Measurements from ENCODE around the gene SPDEF. TPM values are rescaled to one million over a fixed set of nuclear protein-coding genes. Genes with fewer than 3 reads are reported as not detected.

SPDEF gene
- total and polyA plus RNA-seq, 2 experiments from 2014 or later: 0.69 TPM; not detected in 1

- no peak overlapping the region for H3K27ac ChIP-seq (ENCODE audit: low read depth)
- no peak overlapping the region for H2AFZ ChIP-seq
- H3K4me1 Mint-ChIP-seq: peaks cover 6% of the 10 kb centered on the region
- TF ChIP-seq, protein P1, sequence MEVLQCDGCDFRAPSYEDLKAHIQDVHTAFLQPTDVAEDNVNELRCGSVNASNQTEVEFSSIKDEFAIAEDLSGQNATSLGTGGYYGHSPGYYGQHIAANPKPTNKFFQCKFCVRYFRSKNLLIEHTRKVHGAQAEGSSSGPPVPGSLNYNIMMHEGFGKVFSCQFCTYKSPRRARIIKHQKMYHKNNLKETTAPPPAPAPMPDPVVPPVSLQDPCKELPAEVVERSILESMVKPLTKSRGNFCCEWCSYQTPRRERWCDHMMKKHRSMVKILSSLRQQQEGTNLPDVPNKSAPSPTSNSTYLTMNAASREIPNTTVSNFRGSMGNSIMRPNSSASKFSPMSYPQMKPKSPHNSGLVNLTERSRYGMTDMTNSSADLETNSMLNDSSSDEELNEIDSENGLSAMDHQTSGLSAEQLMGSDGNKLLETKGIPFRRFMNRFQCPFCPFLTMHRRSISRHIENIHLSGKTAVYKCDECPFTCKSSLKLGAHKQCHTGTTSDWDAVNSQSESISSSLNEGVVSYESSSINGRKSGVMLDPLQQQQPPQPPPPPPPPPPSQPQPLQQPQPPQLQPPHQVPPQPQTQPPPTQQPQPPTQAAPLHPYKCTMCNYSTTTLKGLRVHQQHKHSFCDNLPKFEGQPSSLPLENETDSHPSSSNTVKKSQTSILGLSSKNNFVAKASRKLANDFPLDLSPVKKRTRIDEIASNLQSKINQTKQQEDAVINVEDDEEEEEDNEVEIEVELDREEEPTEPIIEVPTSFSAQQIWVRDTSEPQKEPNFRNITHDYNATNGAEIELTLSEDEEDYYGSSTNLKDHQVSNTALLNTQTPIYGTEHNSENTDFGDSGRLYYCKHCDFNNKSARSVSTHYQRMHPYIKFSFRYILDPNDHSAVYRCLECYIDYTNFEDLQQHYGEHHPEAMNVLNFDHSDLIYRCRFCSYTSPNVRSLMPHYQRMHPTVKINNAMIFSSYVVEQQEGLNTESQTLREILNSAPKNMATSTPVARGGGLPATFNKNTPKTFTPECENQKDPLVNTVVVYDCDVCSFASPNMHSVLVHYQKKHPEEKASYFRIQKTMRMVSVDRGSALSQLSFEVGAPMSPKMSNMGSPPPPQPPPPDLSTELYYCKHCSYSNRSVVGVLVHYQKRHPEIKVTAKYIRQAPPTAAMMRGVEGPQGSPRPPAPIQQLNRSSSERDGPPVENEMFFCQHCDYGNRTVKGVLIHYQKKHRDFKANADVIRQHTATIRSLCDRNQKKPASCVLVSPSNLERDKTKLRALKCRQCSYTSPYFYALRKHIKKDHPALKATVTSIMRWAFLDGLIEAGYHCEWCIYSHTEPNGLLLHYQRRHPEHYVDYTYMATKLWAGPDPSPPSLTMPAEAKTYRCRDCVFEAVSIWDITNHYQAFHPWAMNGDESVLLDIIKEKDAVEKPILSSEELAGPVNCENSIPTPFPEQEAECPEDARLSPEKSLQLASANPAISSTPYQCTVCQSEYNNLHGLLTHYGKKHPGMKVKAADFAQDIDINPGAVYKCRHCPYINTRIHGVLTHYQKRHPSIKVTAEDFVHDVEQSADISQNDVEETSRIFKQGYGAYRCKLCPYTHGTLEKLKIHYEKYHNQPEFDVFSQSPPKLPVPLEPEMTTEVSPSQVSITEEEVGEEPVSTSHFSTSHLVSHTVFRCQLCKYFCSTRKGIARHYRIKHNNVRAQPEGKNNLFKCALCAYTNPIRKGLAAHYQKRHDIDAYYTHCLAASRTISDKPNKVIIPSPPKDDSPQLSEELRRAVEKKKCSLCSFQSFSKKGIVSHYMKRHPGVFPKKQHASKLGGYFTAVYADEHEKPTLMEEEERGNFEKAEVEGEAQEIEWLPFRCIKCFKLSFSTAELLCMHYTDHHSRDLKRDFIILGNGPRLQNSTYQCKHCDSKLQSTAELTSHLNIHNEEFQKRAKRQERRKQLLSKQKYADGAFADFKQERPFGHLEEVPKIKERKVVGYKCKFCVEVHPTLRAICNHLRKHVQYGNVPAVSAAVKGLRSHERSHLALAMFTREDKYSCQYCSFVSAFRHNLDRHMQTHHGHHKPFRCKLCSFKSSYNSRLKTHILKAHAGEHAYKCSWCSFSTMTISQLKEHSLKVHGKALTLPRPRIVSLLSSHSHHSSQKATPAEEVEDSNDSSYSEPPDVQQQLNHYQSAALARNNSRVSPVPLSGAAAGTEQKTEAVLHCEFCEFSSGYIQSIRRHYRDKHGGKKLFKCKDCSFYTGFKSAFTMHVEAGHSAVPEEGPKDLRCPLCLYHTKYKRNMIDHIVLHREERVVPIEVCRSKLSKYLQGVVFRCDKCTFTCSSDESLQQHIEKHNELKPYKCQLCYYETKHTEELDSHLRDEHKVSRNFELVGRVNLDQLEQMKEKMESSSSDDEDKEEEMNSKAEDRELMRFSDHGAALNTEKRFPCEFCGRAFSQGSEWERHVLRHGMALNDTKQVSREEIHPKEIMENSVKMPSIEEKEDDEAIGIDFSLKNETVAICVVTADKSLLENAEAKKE (CRISPR knock-in tag; IDR thresholded peaks at IDR 0.05): no peak
- TF ChIP-seq, protein P2, sequence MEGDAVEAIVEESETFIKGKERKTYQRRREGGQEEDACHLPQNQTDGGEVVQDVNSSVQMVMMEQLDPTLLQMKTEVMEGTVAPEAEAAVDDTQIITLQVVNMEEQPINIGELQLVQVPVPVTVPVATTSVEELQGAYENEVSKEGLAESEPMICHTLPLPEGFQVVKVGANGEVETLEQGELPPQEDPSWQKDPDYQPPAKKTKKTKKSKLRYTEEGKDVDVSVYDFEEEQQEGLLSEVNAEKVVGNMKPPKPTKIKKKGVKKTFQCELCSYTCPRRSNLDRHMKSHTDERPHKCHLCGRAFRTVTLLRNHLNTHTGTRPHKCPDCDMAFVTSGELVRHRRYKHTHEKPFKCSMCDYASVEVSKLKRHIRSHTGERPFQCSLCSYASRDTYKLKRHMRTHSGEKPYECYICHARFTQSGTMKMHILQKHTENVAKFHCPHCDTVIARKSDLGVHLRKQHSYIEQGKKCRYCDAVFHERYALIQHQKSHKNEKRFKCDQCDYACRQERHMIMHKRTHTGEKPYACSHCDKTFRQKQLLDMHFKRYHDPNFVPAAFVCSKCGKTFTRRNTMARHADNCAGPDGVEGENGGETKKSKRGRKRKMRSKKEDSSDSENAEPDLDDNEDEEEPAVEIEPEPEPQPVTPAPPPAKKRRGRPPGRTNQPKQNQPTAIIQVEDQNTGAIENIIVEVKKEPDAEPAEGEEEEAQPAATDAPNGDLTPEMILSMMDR (conservative IDR thresholded peaks at IDR 0.05; ENCODE audit: low read depth in 2 of 2): no peak
- no peak for TF ChIP-seq ETS1 (IDR thresholded peaks at IDR 0.05)
- TF ChIP-seq CREB1 (CRISPR knock-in tag; IDR thresholded peaks at IDR 0.05; ENCODE audit: low read depth): no peak
- no peak for TF ChIP-seq POLR2AphosphoS5 (IDR thresholded peaks at IDR 0.05; ENCODE audit: low read depth)
- TF ChIP-seq STAT1 (IDR thresholded peaks at IDR 0.05; ENCODE audit: unreplicated experiment): no peak
- TF ChIP-seq, protein P3, sequence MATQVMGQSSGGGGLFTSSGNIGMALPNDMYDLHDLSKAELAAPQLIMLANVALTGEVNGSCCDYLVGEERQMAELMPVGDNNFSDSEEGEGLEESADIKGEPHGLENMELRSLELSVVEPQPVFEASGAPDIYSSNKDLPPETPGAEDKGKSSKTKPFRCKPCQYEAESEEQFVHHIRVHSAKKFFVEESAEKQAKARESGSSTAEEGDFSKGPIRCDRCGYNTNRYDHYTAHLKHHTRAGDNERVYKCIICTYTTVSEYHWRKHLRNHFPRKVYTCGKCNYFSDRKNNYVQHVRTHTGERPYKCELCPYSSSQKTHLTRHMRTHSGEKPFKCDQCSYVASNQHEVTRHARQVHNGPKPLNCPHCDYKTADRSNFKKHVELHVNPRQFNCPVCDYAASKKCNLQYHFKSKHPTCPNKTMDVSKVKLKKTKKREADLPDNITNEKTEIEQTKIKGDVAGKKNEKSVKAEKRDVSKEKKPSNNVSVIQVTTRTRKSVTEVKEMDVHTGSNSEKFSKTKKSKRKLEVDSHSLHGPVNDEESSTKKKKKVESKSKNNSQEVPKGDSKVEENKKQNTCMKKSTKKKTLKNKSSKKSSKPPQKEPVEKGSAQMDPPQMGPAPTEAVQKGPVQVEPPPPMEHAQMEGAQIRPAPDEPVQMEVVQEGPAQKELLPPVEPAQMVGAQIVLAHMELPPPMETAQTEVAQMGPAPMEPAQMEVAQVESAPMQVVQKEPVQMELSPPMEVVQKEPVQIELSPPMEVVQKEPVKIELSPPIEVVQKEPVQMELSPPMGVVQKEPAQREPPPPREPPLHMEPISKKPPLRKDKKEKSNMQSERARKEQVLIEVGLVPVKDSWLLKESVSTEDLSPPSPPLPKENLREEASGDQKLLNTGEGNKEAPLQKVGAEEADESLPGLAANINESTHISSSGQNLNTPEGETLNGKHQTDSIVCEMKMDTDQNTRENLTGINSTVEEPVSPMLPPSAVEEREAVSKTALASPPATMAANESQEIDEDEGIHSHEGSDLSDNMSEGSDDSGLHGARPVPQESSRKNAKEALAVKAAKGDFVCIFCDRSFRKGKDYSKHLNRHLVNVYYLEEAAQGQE (IDR thresholded peaks at IDR 0.05; ENCODE audit: unreplicated experiment): no peak
- TF ChIP-seq EZH2 (IDR thresholded peaks at IDR 0.05; ENCODE audit: low read depth, unreplicated experiment): no peak
- no peak for TF ChIP-seq ZNF114 (CRISPR knock-in tag; IDR thresholded peaks at IDR 0.05)
- no peak for TF ChIP-seq JUNB (IDR thresholded peaks at IDR 0.05; ENCODE audit: unreplicated experiment)
- TF ChIP-seq EZH2phosphoT487 (IDR thresholded peaks at IDR 0.05; ENCODE audit: unreplicated experiment): no peak
- no peak for TF ChIP-seq NANOG (IDR thresholded peaks at IDR 0.05; ENCODE audit: borderline replicate concordance)
- TF ChIP-seq ZNF331 (CRISPR knock-in tag; IDR thresholded peaks at IDR 0.05; ENCODE audit: low read depth): no peak
- no peaks in the 10 kb centered on the region for H3K9me3 Mint-ChIP-seq
- no peaks in the 10 kb centered on the region for H3K9me2 ChIP-seq (ENCODE audit: insufficient read depth)
- H4K20me1 ChIP-seq (replicated peaks; ENCODE audit: insufficient read depth): no peaks in the 10 kb centered on the region; the same call in 1 of the 2 replicates
- DNase-seq (ENCODE audit: low spot score) (no peak), ATAC-seq (no peak)
- H3K27me3 ChIP-seq (ENCODE audit: insufficient read depth): no peaks in the 10 kb centered on the region
- H3K27me3 Mint-ChIP-seq (ENCODE audit: insufficient read depth, low read depth, poor library complexity): peaks cover 11% of the 10 kb centered on the region
- no peaks in the 10 kb centered on the region for H3F3A ChIP-seq (replicated peaks; ENCODE audit: low read depth)
- no peak overlapping the region for H3K4me2 ChIP-seq
- H3K79me2 ChIP-seq (replicated peaks; ENCODE audit: insufficient read depth): no peaks in the 10 kb centered on the region
- H3K4me3 ChIP-seq: no peak overlapping the region
- no peaks in the 10 kb centered on the region for H3K36me3 ChIP-seq (ENCODE audit: insufficient read depth)
- H3K4me1 ChIP-seq (ENCODE audit: insufficient read depth): no peaks in the 10 kb centered on the region
- H3K36me3 Mint-ChIP-seq (ENCODE audit: low read depth): no peaks in the 10 kb centered on the region; the same call in 2 of the 3 replicates
- no peak overlapping the region for H3K4me3 Mint-ChIP-seq
- no peak overlapping the region for H3K27ac Mint-ChIP-seq
These were observed 37.3 kb downstream of the SPDEF start for GRCh38 chr6:34518669-34519365.
